Stomach (tissue), 9 donors: ENCODE results near the gene AKR1C1. TPM values are rescaled to one million over a fixed set of nuclear protein-coding genes. Genes with fewer than 3 reads are reported as not detected.
"Not testable (repeated sequence)": the region's sequence is repeated elsewhere in the genome, so short reads cannot be mapped to it uniquely, and the experiment has no call there.

Experiments used
- DNase-seq, 2 donors: peaks; one replicate each; pipeline versions ENCODE4 v3.0.0 to v3.0.0-alpha.2; 2013 to 2019
- H3K27ac ChIP-seq, 5 donors: fragments of 200-600 bp in 4 of 5; sonication (generic) in 4 of 5; one replicate each; pipeline ENCODE4 v1.5.1; 2013 to 2019; ENCODE audit warnings: mild to moderate bottlenecking in 1 of 5, moderate library complexity in 1 of 5
- H3K27me3 ChIP-seq, 3 donors: fragments of 200-600 bp; sonication (generic); one replicate each; pipeline ENCODE4 v1.5.1; 2017 to 2019; ENCODE audit warnings: mixed run types in 1 of 3
- H3K36me3 ChIP-seq, 4 donors: fragments of 200-600 bp; sonication (generic); 1 replicate in 3 of 4; 2 replicates in 1 of 4; pipeline ENCODE4 v1.5.1; 2016 to 2019
- H3K4me1 ChIP-seq, 4 donors: fragments of 200-600 bp; sonication (generic); one replicate each; pipeline ENCODE4 v1.5.1; 2016 to 2019
- H3K4me3 ChIP-seq, 4 donors: fragments of 200-600 bp; sonication (generic) in 3 of 4; one replicate each; pipeline ENCODE4 v1.5.1; 2016 to 2019; ENCODE audit warnings: mild to moderate bottlenecking in 1 of 4
- H3K9me3 ChIP-seq, 4 donors: fragments of 200-600 bp; sonication (generic); one replicate each; pipeline ENCODE4 v1.5.1; 2016 to 2019
- EP300 ChIP-seq: sonication (generic); formaldehyde crosslinking; IDR thresholded peaks from one replicate; pipeline ENCODE4 v1.6.1; 2017; ENCODE audit warnings: antibody characterized with exemption
- POLR2A ChIP-seq, 4 donors: fragments of 450-650 bp; IDR thresholded peaks; one replicate each; pipeline ENCODE4 v1.6.1; 2016; ENCODE audit warnings: antibody characterized with exemption in 4 of 4, control low read depth in 2 of 4, mild to moderate bottlenecking in 1 of 4, moderate library complexity in 1 of 4
- POLR2AphosphoS5 ChIP-seq, 3 donors: sonication (generic); formaldehyde crosslinking; IDR thresholded peaks; one replicate each; pipeline ENCODE4 v1.6.1; 2016; ENCODE audit warnings: antibody characterized with exemption in 3 of 3
- WGBS, 5 donors: extraction: QIAGEN DNeasy Blood & Tissue Kit in 3 of 5; methylation state at CpG; one replicate each; pipeline versions ENCODE4 v1.1.5 to v1.1.7; 2013 to 2018; 5-methylcytosine and 5-hydroxymethylcytosine counted together
- intact Hi-C: fragments of 100-400 bp; cut with DNase I; formaldehyde crosslinking; loops from one replicate; pipeline ENCODE4 v1.15.1; 2023; ENCODE audit warnings: low total_unique reads
- polyA plus RNA-seq, 3 donors: library from polyadenylated mRNA; stranded (reverse); fragments of 200-250 nt; gene quantifications; one replicate each; pipeline ENCODE4 v1.2.3, GENCODE V29; 2013
- small RNA-seq, 4 donors: library from RNA; depleted of rRNA; stranded (forward); fragments of <200 nt; gene quantifications; one replicate each; pipeline ENCODE3, GENCODE V24; 2016
- total RNA-seq, 5 donors: library from RNA; depleted of rRNA; stranded (reverse); fragments of >200 nt; gene quantifications; one replicate each; pipeline versions ENCODE4 v1.1.0 to v1.2.3, GENCODE V29; 2014 to 2016
- TF ChIP-seq, protein P1 (sequence below), 7 experiments: fragments of 450-650 bp in 4 of 7; fragments of 200-600 bp in 3 of 7; sonication (generic) in 3 of 7; IDR thresholded peaks; one replicate each; pipeline ENCODE4 v1.5.1; 2016 to 2019; ENCODE audit warnings: antibody characterized with exemption in 7 of 7, control low read depth in 2 of 7, mild to moderate bottlenecking in 1 of 7
- donor health status: healthy with polysubstance abuse.
- donor health status: Bipolar disorder and iron deficiency.
- donor health status: healthy.

The AKR1C1 gene
- total and polyA plus RNA-seq, 8 donors = 17.4 to 378 (median 91.1) TPM

DNA sequence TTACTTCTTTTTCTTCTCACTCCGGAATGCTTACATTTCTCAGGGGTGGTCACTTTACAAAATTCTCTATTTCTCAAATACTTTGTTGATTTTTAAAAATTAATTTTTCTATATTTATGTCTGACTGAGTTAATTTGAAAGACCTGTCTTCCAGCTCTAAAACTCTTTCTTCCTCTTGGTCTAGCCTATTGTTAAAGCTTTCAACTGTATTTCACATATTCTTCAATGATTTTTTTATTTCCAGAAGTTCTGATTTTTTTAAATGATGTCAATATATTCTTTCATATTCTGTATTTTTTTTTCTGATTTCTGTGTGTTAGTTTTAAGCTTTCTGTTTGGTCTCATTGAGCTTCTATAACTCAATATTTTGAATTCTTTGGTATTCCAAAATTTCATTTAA, 67.8 kb downstream of the AKR1C1 start:
- Histone ChIP-seq H3K27ac (no peak overlapping the region), H3K4me3 (no peak overlapping the region), H3K36me3 (no peaks in the 10 kb centered on the region), H3K27me3 (no peaks in the 10 kb centered on the region), H3K4me1 (peaks cover 0 to 4% (median under 1%) of the 10 kb centered on the region in 4 donors), H3K9me3 (peaks cover 0 to 41% (median 24%) of the 10 kb centered on the region in 4 donors)
- WGBS, 5 donors = 89 to 100% (median 92%) methylated on average over 1 of the region's 1 CpG
- TF ChIP-seq EP300 (no peak), POLR2AphosphoS5 (IDR thresholded peaks at IDR 0.05) (no peak), POLR2A (IDR thresholded peaks at IDR 0.05) (no peak)
- TF ChIP-seq, protein P1, sequence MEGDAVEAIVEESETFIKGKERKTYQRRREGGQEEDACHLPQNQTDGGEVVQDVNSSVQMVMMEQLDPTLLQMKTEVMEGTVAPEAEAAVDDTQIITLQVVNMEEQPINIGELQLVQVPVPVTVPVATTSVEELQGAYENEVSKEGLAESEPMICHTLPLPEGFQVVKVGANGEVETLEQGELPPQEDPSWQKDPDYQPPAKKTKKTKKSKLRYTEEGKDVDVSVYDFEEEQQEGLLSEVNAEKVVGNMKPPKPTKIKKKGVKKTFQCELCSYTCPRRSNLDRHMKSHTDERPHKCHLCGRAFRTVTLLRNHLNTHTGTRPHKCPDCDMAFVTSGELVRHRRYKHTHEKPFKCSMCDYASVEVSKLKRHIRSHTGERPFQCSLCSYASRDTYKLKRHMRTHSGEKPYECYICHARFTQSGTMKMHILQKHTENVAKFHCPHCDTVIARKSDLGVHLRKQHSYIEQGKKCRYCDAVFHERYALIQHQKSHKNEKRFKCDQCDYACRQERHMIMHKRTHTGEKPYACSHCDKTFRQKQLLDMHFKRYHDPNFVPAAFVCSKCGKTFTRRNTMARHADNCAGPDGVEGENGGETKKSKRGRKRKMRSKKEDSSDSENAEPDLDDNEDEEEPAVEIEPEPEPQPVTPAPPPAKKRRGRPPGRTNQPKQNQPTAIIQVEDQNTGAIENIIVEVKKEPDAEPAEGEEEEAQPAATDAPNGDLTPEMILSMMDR (IDR thresholded peaks at IDR 0.05) = no peak
- DNase-seq = no peak
- intact Hi-C loops = no loop called here

DNA sequence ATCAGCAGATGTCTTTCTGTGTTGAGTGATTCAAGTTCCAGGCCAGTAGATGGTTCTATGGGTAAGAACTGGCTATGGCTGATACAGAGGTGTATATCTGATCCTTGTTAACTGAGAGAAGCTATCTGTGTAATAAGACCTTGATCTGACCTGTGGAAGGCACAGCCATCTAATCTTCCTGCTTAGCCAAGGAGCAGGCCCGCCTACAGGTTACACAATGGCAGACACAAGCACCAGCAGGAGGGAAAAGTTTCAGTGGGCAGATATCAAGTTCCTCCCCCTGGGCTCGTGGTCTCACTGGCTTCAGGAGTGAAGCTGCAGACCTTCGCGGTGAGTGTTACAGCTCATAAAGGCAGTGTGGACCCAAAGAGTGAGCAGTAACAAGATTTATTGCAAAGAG, 68.4 kb downstream of the AKR1C1 start:
- intact Hi-C loops, H3K27me3 ChIP-seq, H3K36me3 ChIP-seq, H3K4me1 ChIP-seq, H3K4me3 ChIP-seq, DNase-seq: not testable (repeated sequence)
- WGBS, 5 donors = 71 to 88% (median 87%) methylated on average over 4 of the region's 4 CpGs
- peak in 1 of 3 donors; percentile 3 for TF ChIP-seq POLR2AphosphoS5 (IDR thresholded peaks at IDR 0.05)
- Histone ChIP-seq H3K27ac (peak overlapping the region in 1 of 5 donors; percentile 33), H3K9me3 (peaks cover 0 to 41% (median 24%) of the 10 kb centered on the region in 4 donors)

DNA sequence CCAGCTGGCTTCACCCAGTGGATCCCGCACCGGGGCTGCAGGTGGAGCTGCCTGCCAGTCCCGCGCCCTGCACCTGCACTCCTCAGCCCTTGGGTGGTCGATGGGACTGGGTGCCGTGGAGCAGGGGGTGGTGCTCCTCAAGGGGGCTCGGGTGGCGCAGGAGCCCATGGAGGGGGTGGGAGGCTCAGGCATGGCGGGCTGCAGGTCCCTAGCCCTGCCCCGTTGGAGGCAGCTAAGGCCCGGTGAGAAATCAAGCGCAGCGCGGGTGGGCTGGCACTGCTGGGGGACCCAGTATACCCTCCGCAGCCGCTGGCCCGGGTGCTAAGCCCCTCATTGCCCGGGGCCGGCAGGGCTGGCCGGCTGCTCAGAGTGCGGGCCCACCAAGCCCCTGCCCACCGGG, 69.2 kb downstream of the AKR1C1 start:
- H3K4me3 ChIP-seq, H3K4me1 ChIP-seq, DNase-seq, H3K36me3 ChIP-seq, H3K27me3 ChIP-seq, intact Hi-C loops: not testable (repeated sequence)
- H3K27ac ChIP-seq = peak overlapping the region in 1 of 5 donors; percentile 33
- 86 to 96% (median 95%) methylated on average over 10 to 22 of the region's 22 CpGs for WGBS, 5 donors
- H3K9me3 ChIP-seq = peaks cover 0 to 41% (median 24%) of the 10 kb centered on the region in 4 donors

Small RNA genes within 50 kb of the gene (small RNA-seq; reads per million reads assigned to genes)
- gene RF00096 = 0 reads per million in 4 donors

Other genes starting within 250 kb of the AKR1C1 start
- gene AKR1E2, start 137.2 kb upstream of the AKR1C1 start, total RNA-seq = 10 to 100 TPM in 1 of 5 donors, 1 to 10 TPM in 3, not detected in 1; 2.3 to 16.7 (median 5.2) TPM
- gene AKR1E2, start 137.2 kb upstream of the AKR1C1 start, polyA plus RNA-seq = 1 to 10 TPM in 2 of 3 donors, not detected in 1; 1.9 to 2.1 TPM
- 100 to 1,000 TPM in 2 of 5 donors, 10 to 100 TPM in 3; 30.4 to 168 (median 64.8) TPM for gene AKR1C2, start 40.4 kb downstream of the AKR1C1 start, total RNA-seq
- gene AKR1C2, start 40.4 kb downstream of the AKR1C1 start, polyA plus RNA-seq = 100 to 1,000 TPM in 1 of 3 donors, 10 to 100 TPM in 2; 40.0 to 507 (median 61.5) TPM
- gene AKR1C3, start 131.0 kb downstream of the AKR1C1 start, total RNA-seq = 100 to 1,000 TPM in 4 of 5 donors, 10 to 100 TPM in 1; 28.1 to 228 (median 191) TPM
- 100 to 1,000 TPM in 2 of 3 donors, 10 to 100 TPM in 1; 35.2 to 883 (median 158) TPM for gene AKR1C3, start 131.0 kb downstream of the AKR1C1 start, polyA plus RNA-seq
- not detected for gene AKR1C8, start 221.7 kb downstream of the AKR1C1 start, total RNA-seq
- gene AKR1C8, start 221.7 kb downstream of the AKR1C1 start, polyA plus RNA-seq = not detected
- not detected for gene AKR1C4, start 233.4 kb downstream of the AKR1C1 start, total RNA-seq
- not detected for gene AKR1C4, start 233.4 kb downstream of the AKR1C1 start, polyA plus RNA-seq